ENCODE results near the gene OR10G8. TPM values are rescaled to one million over a fixed set of nuclear protein-coding genes. Genes with fewer than 3 reads are reported as not detected.

Gene OR10G8
- total RNA-seq, 3 donors from 2014 or later (not counting 1 experiment from before 2014, with no cell fraction given): not detected

- Histone ChIP-seq H3K4me3 (ENCODE audit: low read length) (peak overlapping the region; percentile 8), H3K27me3 (ENCODE audit: control insufficient read depth, insufficient read depth, low read length) (no peaks in the 10 kb centered on the region), H3K9me3 (ENCODE audit: control insufficient read depth, insufficient read depth, low read length) (no peaks in the 10 kb centered on the region), H3K27ac (ENCODE audit: low read length) (no peak overlapping the region), H3K36me3 (ENCODE audit: control insufficient read depth, insufficient read depth, low read length) (no peaks in the 10 kb centered on the region), H3K4me1 (ENCODE audit: control insufficient read depth, insufficient read depth, low read length) (peaks cover 9% of the 10 kb centered on the region)
- Mint-ChIP-seq H3K9me3 (no peaks in the 10 kb centered on the region), H3K4me3 (peak overlapping the region; percentile 72), H3K27ac (no peak overlapping the region), H3K36me3 (no peaks in the 10 kb centered on the region), H3K4me1 (peaks cover 11 to 14% of the 10 kb centered on the region in 2 donors), H3K27me3 (ENCODE audit: low read depth in 2 of 2) (peaks cover 21 to 31% of the 10 kb centered on the region in 2 donors)
- intact Hi-C loops (cut with micrococcal nuclease): no loop called here
- DNase-seq (peak in 1 of 2 donors; percentile 11), ATAC-seq (peak; percentile 66 to 82 (median 71))
- 18% methylated on average over 36 of the region's 36 CpGs for WGBS (ENCODE audit: insufficient coverage)
- TF ChIP-seq CTCF (IDR thresholded peaks at IDR 0.05): no peak
Measured at GRCh38 chr11:124075841-124076651, 49.4 kb downstream of the OR10G8 start.

DNA sequence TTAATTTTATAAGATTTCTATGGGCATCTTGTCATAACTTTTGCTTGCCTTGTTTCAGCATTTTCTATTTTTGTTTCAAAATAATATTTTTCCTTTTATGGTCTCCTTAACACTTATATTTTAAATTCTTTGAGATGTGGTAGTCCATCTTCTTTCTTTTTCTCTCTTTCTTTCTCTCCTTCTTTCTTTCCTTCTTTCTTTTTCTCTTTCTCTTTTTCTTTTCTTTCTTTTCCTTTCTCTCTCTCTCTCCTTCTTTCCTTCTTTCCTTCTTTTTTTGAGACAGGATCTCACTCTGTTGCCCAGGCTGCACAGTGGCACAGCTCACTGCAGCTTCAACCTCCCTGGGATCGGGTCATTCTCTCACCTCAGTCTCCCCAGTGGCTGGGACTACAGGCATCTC, 50.7 kb downstream of the OR10G8 start:
- 88% methylated on average over 1 of the region's 1 CpG for WGBS (ENCODE audit: insufficient coverage)
- H3K4me3 Mint-ChIP-seq: peak overlapping the region; percentile 11
- Histone ChIP-seq H3K27me3 (ENCODE audit: control insufficient read depth, insufficient read depth, low read length) (no peaks in the 10 kb centered on the region), H3K4me3 (ENCODE audit: low read length) (no peak overlapping the region), H3K9me3 (ENCODE audit: control insufficient read depth, insufficient read depth, low read length) (no peaks in the 10 kb centered on the region), H3K27ac (ENCODE audit: low read length) (no peak overlapping the region), H3K4me1 (ENCODE audit: control insufficient read depth, insufficient read depth, low read length) (peaks cover 9% of the 10 kb centered on the region), H3K36me3 (ENCODE audit: control insufficient read depth, insufficient read depth, low read length) (no peaks in the 10 kb centered on the region)
- no peak for TF ChIP-seq CTCF (IDR thresholded peaks at IDR 0.05)
- peaks cover 21 to 36% of the 10 kb centered on the region in 2 donors for H3K27me3 Mint-ChIP-seq (ENCODE audit: low read depth in 2 of 2)
- intact Hi-C loops (cut with micrococcal nuclease): no loop called here
- H3K4me1 Mint-ChIP-seq: peaks cover 8 to 11% of the 10 kb centered on the region in 2 donors
- H3K27ac Mint-ChIP-seq: no peak overlapping the region
- H3K36me3 Mint-ChIP-seq: no peaks in the 10 kb centered on the region
- DNase-seq (no peak), ATAC-seq (no peak)
- no peaks in the 10 kb centered on the region for H3K9me3 Mint-ChIP-seq

DNA sequence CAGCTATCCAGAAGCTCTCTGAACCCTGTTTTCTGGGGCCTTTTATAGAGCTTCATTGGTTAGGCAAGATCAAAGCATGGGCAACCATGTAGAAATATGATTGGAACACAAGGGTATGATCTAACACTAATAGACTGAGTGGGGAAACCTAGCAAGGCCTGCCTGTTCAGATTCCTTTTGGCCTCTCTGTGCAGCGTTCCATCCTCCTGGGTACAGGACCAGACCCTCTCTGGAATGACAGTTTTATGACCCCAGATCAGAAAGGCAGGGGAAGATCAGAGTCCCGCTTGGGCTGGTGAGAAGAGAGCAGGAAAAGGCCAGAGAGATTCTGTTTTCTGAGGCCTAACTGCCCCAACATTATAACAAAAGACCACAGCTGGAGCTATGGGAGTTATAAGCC, 52.0 kb downstream of the OR10G8 start:
- H3K27ac ChIP-seq (ENCODE audit: low read length): no peak overlapping the region
- DNase-seq (no peak), ATAC-seq (no peak)
- H3K4me3 ChIP-seq (ENCODE audit: low read length): no peak overlapping the region
- no peak overlapping the region for H3K27ac Mint-ChIP-seq
- 86% methylated on average over 2 of the region's 2 CpGs for WGBS (ENCODE audit: insufficient coverage)
- no peaks in the 10 kb centered on the region for H3K9me3 Mint-ChIP-seq
- TF ChIP-seq CTCF (IDR thresholded peaks at IDR 0.05): no peak
- no peaks in the 10 kb centered on the region for H3K36me3 ChIP-seq (ENCODE audit: control insufficient read depth, insufficient read depth, low read length)
- H3K4me1 ChIP-seq (ENCODE audit: control insufficient read depth, insufficient read depth, low read length): peaks cover 9% of the 10 kb centered on the region
- no peaks in the 10 kb centered on the region for H3K36me3 Mint-ChIP-seq
- H3K9me3 ChIP-seq (ENCODE audit: control insufficient read depth, insufficient read depth, low read length): no peaks in the 10 kb centered on the region
- intact Hi-C loops (cut with micrococcal nuclease): no loop called here
- H3K27me3 Mint-ChIP-seq (ENCODE audit: low read depth in 2 of 2): peaks cover 21 to 26% of the 10 kb centered on the region in 2 donors
- no peak overlapping the region for H3K4me3 Mint-ChIP-seq
- H3K4me1 Mint-ChIP-seq: peaks cover 8 to 11% of the 10 kb centered on the region in 2 donors
- no peaks in the 10 kb centered on the region for H3K27me3 ChIP-seq (ENCODE audit: control insufficient read depth, insufficient read depth, low read length)

All from natural killer cell (primary cell).